Measurements from ENCODE around the gene MUC22.
"Not testable (repeated sequence)": the region's sequence is repeated elsewhere in the genome, so short reads cannot be mapped to it uniquely, and the experiment has no call there.

MUC22 gene

DNA sequence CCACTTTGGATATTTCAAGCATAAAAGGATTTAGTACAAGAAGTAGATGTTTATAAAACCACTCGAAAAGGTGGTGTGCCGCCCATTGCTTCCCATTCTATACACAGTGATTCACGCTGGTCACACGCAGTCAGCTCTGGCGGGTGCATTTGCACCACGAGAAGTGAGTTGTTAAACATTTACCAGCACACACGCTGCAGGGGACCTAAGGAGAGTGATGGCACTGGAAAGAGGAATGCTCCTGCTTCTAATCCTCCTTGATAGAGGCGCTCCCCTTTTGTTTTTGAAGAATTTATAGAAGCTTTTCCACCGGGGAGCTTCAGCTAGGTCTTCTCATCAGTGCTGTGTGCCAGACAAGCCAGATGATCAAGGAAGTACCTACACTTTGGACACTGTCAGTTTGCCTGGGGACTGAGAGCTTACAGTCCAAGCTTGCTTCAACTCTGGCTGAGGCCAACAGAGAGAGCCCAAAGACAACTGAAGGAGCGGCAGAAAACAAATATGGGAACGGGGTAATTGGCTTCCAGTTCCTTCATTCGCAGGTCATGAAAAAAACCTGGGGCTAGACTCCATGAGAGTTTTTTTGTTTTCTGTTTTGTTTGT lies 31.2 kb downstream of the MUC22 start:
- DNase-seq = no peak

DNA sequence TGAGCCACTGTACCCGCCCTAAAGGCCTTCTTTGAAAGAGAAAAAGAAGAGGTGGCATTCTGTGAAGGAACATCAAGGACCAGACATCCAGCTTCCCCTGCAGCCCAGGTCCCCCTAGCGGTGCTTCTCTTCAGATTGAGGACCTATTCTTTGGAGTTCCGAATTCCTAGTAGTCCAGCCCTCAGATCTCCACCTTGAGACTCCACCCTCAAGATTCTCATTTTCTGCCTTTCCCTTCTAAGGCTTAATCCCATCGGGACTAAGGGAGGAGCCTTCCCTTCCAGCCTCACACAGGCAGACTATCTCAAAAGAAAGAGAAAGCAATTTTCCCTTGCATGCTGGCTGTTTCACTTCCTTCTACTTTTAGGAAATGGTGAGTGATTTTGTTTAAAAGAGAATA lies 32.5 kb downstream of the MUC22 start:
- peak; percentile 71 for DNase-seq

DNA sequence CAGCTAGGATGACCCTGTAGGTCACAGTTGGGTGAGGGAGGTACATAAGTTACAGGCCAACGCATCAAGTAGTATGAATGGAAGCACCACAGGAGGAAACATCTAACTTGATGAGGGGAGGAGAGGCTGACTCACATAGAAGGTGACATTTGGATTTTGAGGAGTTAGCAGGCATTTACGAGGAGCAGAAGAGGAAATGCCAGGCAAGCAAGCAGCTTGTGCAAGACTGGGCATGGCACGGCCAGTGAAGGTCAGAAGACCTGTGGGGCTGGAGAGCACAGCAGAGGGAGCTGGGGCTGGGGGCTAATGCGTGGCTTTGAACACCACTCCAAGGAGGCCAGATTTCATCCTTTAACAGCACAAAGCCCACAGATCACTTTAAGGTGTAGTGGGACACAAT lies 37.8 kb downstream of the MUC22 start:
- peak; percentile 23 for DNase-seq

DNA sequence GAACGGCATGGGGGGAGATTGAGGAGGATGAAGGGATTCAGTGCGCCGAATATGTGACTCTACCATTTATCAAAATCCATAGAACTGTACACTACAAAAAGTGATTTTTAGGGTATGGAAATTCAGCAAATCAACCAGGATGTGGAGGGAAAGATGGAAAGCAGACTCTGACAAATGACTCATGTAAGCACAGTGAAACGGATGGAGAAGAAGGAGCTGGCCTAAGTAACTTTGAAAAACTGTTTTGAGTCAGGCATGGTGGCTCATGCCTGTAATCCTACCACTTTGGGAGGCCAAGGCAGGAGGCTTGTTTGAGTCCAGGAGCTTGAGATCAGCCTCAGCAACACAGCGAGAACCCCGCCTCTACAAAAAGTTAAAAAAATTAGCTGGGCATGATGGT lies 39.2 kb downstream of the MUC22 start:
- no peak for DNase-seq

DNA sequence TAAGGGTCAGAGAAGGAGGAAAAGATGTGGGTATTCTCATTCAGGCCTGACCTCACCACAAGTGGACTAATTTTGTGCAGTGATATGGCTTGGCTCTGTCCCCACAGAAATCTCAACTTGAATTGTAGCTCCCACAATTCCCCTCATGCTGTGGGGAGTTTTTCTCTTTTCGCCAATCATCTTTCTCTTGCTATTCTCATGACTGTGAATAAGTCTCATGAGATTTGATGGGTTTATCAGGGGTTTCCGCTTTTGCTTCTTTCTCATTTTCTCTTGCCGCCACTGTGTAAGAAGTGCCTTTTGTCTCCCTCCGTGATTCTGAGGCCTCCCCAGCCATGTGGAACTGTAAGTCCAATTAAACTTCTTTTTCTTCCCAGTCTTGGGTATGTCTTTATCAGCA lies 42.9 kb downstream of the MUC22 start:
- DNase-seq = not testable (repeated sequence)

DNA sequence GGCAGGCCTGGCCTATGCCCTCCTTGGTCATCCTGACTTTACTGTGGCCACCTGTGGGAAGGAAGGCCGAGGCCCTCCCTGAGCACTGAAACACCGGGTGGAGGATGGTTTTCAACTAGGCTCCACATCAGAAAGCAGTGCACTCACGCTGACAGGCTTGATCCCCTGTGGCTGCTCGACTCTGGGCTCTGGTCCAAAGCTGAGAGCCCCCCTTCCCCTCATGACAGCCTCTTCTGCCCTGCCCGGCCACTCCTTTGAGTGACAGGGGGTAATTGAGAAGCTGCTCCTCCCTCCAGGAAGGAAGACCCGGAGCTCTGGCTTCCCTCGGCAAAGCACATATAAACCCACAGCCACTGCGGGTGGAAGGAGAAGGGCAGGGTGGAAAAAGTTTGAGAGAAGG lies 43.6 kb downstream of the MUC22 start:
- no peak for DNase-seq

DNA sequence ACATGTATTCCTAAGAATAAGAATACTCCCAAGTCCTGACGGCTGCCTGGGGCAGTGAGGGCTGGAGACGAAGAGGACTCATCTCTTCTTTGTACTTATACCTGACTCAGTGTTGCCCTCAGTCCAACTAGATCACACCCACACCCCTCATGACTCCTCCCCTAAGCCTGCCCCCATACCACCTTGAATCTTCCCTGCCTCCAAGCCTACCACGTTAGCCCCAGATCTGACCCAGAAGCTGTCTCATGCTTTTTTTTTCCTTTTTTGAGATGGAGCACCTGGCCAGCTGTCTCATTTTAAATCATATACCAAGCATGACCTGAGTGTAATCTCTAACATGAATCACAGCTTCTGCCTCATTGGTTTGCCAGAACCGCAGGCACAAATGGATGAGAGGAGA lies 45.2 kb downstream of the MUC22 start:
- DNase-seq = no peak

DNA sequence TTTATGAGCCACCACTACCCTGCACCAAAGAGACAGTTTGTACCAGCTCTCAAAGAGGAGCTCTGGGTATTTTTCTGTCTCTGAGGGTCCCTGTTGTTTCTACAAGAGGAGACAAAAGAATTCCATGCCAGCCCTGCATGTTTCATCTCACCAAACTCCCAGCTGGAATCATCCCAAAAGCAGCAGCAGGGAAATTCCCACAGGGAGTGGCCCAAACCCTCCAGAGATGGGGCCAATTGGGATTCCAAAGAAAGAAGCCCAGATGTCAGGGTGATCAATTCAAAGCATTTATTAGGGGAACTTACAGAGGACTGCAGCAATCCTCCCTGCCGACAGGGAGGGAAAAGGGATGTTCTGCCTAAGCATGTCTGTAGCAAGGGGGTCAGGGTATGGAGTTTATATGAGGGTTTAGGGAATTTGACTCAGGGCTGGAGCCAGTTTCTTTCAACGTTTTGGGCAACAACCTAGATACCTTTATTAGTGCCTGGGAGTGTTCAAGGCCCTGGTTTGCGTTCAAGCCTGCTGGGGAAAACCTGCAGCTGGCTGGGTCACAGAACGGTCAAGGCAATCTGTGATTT lies 47.2 kb downstream of the MUC22 start:
- DNase-seq = no peak

DNA sequence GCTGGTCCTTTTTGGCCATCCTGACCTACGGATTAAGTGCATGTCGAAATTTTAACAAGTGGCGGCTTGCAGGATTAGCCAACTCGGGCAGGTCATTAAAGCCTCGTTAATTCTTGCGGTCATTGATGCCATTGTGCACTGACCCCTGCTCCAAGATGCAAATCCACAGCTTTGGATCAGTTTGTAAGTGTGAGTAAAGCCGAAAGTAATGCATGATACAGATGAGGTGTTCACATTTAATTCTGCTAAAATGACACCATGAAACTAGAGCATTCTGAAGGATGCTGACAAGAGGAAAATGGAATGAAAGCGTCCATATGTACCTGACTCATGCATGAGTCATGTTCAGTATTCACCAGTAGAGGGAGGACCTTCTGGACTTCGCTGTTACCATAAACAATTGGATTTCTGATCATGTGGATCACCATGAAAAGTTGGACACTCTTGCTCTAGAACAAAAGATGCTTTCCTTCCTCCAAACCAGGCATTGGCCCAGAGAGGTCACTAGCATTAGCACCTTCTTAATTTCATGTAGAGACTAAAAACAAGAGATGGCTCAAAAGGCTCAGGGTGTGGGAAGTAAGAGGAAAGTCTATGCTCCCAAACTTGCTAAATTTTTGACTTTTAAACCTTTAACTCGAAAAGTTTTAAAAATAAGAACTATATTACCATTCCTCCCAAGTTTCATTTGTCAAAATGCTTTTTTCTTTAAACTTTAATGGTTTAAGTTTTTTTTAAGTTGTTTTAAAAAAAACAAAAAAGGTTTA lies 48.0 kb downstream of the MUC22 start:
- peak; percentile 64 for DNase-seq

DNA sequence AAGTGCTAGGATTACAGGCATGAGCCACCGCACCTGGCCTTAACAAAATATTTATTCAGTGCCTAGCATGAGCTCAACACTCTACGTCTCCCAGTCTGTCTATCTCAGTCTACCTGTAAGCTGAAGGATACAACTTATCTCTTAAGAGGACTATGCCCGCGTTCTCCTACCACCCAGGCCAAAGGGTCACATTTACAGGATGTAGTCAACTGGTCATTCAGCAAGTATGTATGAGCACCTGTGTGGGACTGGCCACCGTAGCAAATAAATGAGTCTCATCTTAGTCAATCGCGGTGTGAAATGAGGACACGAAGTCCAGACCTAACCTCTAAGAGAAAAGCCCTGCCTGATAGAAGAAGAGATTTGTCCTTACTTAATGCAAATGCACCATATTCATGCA lies 49.9 kb downstream of the MUC22 start:
- no peak for DNase-seq

DNA sequence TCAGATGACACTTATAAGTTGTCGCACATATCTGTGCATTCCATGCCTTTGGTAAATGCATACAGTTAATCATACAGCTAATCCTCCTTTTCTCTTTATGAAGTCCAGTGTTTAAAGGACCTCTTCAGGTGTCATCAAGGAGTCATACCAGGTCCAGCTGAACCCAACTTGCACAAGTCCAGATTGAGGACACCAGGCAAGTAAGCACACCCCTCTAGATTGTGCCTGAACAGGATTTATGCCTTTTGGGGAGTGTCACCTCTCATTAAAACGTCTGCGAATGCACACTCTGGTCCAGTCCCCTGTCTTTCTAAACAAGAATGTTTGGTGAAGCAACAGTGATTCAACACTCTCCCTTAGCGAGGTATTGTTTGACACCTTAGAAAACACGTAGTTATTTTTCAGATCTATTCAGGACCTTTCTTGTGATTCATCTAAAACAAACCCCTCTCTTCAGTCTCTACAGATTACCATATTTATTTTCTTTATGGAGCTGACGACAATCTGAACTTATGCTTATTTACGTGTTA lies 53.7 kb downstream of the MUC22 start:
- DNase-seq = no peak

DNA sequence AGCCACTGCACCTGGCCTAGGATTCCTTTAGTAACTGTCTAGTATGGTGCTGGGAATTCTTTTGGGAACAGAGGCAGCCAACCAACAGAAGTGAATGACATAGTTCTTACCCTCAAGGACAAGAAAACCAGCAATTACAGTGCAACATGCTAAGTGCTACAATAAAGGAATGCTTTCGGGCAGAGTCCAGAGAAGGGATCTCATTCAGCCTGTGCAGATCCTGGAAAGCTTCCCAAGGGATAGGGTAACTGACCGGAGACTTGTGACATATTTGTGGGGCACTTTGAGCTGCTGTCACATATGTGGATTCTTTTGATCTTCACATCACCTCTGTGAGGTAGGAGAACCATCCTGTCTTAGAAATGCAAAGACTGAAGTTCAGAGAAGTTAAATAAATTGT lies 55.3 kb downstream of the MUC22 start:
- no peak for DNase-seq

DNA sequence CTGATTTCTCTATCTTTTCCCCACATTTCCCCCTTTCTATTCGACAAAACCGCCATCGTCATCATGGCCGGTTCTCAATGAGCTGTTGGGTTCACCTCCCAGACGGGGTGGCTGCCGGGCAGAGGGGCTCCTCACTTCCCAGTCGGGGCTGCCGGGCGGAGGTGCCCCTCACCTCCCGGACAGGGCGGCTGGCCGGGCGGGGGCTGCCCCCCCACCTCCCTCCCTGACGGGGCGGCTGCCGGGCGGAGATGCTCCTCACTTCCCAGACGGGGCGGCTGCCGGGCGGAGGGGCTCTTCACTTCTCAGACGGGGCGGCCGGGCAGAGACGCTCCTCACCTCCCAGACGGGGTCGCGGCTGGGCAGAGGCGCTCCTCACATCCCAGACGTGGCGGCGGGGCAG lies 56.8 kb downstream of the MUC22 start:
- DNase-seq = not testable (repeated sequence)

DNA sequence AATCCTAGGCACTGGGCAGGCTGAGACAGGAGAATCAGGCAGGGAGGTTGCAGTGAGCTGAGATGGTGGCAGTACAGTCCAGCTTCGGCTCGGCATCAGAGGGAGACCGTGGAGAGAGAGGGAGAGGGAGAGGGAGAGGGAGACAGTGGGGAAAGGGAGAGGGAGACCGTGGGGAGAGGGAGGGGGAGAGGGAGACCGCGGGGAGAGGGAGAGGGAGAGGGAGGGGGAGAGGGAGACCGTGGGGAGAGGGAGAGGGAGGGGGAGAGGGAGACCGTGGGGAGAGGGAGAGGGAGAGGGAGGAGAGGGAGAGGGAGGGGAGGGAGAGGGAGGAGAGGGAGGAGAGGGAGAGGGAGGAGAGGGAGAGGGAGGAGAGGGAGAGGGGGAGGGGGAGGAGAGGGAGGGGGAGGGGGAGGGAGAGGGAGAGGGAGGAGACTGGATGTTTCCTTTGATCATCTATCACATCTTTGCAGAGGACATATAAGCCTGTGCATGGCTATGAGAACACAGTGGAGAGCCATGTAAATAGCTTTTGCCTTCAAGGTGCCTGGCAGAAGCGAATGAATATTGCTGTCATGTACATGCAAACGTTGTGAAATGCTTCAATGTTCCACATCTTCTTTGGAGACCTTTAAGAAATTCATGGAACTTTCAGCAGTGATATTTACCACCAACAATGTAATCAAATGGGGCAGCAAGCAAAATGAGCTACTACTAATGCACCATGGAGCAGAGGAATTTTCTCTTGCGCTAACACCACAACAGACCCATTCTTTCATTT lies 57.8 kb downstream of the MUC22 start:
- not testable (repeated sequence) for DNase-seq

DNA sequence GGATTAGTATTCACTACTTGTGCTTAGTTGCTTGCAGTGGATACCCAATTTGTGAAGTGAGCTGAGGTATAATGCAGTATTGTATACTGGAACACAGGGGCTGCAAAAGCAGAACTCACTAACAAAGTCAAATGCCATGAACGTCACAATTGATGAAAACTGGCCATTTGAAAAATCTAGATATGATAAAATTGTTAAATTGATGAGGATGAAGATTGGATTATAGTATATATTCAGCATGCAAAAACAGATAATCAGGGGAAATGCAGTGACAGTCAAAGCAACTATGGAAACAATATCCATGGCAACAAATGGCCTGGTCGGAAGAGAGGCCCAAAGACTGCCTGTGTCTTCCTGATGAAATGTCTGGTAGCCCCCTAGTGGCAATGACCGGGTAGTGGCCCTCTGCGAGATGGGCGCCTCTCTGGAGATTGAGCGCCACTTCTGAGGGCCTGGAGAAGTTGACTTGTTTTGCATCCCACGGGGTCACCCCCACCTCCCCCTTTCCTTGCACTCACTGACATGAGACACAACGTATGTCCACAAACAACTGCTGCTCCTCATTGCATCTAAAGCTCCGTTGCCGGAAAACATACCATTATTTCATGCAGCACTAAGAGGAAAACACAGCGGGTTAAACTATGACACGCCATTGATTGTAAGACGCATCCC lies 58.5 kb downstream of the MUC22 start:
- DNase-seq = peak; percentile 83

DNA sequence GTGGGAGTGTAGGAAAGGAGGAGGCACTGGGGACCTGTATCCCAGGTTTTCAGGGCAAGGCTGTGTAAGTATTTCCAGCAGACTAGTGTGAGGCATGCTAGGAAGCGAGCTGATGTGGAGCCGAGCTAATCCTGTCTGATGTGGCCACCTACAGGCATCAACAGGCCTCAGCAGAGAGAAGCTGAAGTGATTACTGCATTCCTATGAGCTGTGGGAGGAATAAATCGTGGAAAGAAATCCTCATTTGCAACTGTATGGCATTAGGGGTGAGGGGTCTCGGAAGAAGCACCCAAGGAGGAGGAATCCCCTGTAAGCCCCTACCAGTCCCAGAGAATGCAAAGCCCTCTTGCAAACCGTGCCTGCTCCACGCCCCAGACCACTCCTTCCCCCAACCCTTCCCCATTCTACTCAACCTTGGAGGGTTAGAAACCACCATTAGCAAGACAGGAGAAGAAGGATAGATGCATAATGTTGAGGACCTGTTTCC lies 60.5 kb downstream of the MUC22 start:
- peak; percentile 19 for DNase-seq

DNA sequence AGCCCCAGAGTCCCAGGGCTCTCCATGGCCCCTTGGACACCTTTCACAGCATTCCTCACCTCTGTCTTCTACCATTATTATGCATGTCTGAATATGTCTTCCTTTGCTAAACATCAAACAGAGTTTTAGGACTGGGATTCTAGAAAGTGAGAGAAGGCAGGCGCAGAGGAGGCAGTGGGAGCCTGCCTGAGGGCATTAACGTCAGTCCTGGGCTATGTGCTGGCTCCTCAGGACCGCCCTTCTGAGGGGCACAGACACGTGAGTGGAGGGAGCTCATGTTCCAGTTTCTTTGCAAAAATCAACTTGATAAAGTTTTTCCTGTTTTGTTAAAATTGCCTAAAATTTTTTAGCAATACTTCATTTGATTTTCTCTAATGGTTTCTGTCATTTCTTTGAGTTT lies 64.1 kb downstream of the MUC22 start:
- no peak for DNase-seq

DNA sequence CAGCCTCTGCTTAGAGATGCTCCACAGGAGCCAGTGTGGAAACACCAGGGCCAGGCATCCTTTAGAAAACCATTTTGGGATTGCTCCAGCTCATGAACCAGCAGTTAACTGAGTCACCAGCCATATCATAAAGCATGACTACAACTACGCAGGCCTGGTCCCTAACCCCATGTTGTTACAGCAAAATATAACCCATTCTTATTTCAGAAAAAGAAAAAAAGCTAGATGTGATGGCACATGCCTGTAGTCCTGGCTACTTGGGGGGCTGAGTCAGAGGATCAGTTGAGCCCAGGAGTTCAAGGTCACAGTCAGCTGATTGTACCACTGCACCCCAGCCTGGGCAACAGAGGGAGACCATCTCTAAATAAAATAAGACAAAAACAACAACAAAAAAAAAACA lies 65.3 kb downstream of the MUC22 start:
- no peak for DNase-seq

DNA sequence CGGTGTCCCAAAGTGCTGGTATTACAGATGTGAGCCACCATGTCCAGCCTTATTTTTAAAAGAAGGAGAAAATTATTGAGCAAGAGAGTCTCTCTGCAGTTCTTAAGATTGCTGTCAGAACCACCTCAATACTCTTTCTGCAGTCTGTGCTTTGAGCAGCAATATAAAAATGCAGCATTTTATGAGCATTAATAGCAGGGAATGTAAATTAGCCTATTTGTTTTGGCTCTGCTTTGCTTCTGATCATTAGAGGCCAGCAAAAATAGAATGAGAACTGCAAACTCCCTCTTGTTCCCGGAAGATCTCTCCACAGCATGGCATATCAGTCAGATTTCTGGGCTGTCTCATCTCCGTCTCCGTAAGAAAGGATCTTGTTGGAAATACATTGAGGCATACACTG lies 66.3 kb downstream of the MUC22 start:
- DNase-seq = no peak

DNA sequence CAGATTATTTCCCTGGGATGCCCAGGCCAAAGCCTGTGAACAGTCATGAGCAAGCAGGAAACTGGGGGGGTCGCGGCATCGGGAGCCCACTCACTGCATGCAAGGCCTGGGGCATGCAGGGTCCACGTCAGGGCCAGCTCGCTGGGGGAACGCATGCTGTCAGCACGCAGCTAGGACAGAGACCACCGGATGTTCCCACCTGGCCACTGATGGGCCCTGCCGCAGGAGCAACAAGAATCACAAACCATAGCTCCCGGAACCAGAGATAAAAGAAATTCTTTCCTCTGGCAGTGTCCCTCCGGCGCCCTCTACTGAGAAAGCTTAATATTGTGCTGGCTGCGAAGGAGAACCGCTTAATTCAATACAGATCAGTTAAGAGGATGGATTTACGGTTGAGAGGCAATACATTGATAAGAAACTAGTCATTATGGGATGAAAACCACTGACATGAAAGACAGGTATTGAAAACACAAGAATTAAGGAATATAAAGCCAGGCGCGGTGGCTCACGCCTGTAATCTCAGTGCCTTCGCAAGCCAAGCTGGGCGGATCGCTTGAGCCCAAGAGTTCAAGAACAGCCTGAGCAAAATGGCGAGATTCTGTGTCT lies 69.5 kb downstream of the MUC22 start:
- DNase-seq = peak; percentile 75

DNA sequence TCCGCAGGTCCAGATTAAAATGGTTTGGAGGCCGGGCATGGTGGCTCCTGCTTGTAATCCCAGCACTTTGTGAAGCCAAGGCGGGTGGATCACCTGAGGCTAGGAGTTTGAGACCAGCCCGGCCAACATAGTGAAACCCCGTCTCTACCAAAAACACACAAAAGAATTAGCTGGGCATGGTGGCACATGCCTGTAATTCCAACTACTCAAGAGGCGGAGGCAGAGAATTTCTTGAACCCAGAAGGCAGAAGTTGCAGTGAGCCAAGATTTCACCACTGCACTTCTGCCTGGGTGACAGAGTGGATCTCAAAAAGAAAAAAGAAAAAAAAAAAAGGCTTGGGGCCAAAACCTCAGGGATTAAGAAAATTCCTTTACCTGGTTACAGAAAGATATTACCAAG lies 71.6 kb downstream of the MUC22 start:
- no peak for DNase-seq

DNA sequence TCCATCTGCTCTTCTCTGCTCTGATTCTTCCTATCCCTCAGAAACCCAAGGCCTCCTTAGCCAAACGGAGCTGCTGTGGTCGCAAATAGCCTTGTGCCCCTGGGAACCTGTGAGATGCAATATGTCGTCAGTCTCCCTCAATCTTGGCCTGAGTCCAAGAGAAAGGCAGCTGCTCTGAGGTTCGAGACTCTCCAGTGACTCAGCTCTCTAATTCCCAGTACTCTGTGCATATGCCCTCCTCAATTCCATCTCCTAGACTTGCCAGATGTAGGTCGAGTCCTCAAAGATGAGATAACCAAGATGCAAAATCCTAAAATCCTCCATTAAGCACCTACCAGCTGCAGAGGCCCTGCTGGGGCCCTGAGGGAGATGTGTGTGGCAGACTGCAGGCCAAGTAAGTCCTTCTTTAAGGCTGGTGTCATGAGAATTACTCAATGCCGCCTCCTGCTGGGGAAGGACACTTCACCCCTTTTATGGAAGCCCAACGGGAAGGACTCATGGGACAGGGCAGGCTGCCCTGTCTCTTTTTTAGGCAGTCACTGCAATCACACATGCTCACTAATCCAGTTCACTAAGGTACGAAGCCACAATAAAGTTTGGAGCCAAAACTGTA lies 73.6 kb downstream of the MUC22 start:
- DNase-seq = peak; percentile 26

Data from suppressor macrophage treated with lipopolysaccharide for 4 hours (primary cell).